Measurements from ENCODE around the gene CLRN2.

CLRN2 gene

GRCh38 chr4:17489721-17490120, 25.2 kb upstream of the CLRN2 start (continued):
- TF ChIP-seq TOX (CRISPR knock-in tag; IDR thresholded peaks at IDR 0.05; ENCODE audit: borderline replicate concordance) (no peak), TCF4 (CRISPR knock-in tag; IDR thresholded peaks at IDR 0.05; ENCODE audit: borderline replicate concordance) (no peak)

GRCh38 chr4:17490575-17491059, 24.3 kb upstream of the CLRN2 start:
- TF ChIP-seq CSDC2 (CRISPR knock-in tag; IDR thresholded peaks at IDR 0.05) (no peak), TOX (CRISPR knock-in tag; IDR thresholded peaks at IDR 0.05; ENCODE audit: borderline replicate concordance) (no peak), PATZ1 (CRISPR knock-in tag; IDR thresholded peaks at IDR 0.05; ENCODE audit: borderline replicate concordance) (0 out of 2 replicates have a peak, but pooled peaks have one; percentile 78), ZNF565 (CRISPR knock-in tag; conservative IDR thresholded peaks at IDR 0.05; ENCODE audit: low read depth) (peak; percentile 80), TCF4 (CRISPR knock-in tag; IDR thresholded peaks at IDR 0.05; ENCODE audit: borderline replicate concordance) (peak; percentile 99), ZFP30 (CRISPR knock-in tag; IDR thresholded peaks at IDR 0.05) (no peak; the same call in 1 of the 2 replicates), CREB5 (CRISPR knock-in tag; IDR thresholded peaks at IDR 0.05; ENCODE audit: low read depth) (peak; percentile 86), PPARA (CRISPR knock-in tag; IDR thresholded peaks at IDR 0.05; ENCODE audit: borderline replicate concordance) (peak; percentile 11; the same call in 1 of the 2 replicates), ZC3H10 (CRISPR knock-in tag; IDR thresholded peaks at IDR 0.05) (no peak), GLIS3 (CRISPR knock-in tag; IDR thresholded peaks at IDR 0.05) (peak; percentile 97), TSHZ2 (CRISPR knock-in tag; IDR thresholded peaks at IDR 0.05) (peak; percentile 88), OSR1 (CRISPR knock-in tag; IDR thresholded peaks at IDR 0.05) (no peak), POU6F1 (CRISPR knock-in tag; IDR thresholded peaks at IDR 0.05; ENCODE audit: borderline replicate concordance, low read depth) (no peak), ZNF8 (CRISPR knock-in tag; IDR thresholded peaks at IDR 0.05) (peak; percentile 74), ISL1 (CRISPR knock-in tag; IDR thresholded peaks at IDR 0.05) (peak; percentile 95), ESRRG (CRISPR knock-in tag; IDR thresholded peaks at IDR 0.05) (peak; percentile 68; the same call in 1 of the 2 replicates), ZNF70 (CRISPR knock-in tag; IDR thresholded peaks at IDR 0.05) (0 out of 2 replicates have a peak, but pooled peaks have one; percentile 32), SNAI2 (CRISPR knock-in tag; IDR thresholded peaks at IDR 0.05) (peak; percentile 99), ZFP3 (CRISPR knock-in tag; IDR thresholded peaks at IDR 0.05) (peak; percentile 82), ARNTL (CRISPR knock-in tag; IDR thresholded peaks at IDR 0.05; ENCODE audit: borderline replicate concordance, low read depth) (no peak), CSRNP3 (CRISPR knock-in tag; IDR thresholded peaks at IDR 0.05) (peak; percentile 94)
- ATAC-seq = peak; percentile 83

- ATAC-seq = peak; percentile 18; the same call in 2 of the 3 replicates
- TF ChIP-seq ARNTL (CRISPR knock-in tag; IDR thresholded peaks at IDR 0.05; ENCODE audit: borderline replicate concordance, low read depth) = no peak
- TF ChIP-seq TSHZ2 (CRISPR knock-in tag; IDR thresholded peaks at IDR 0.05) = no peak
- no peak for TF ChIP-seq PPARA (CRISPR knock-in tag; IDR thresholded peaks at IDR 0.05; ENCODE audit: borderline replicate concordance)
- TF ChIP-seq ESRRG (CRISPR knock-in tag; IDR thresholded peaks at IDR 0.05) = no peak
- no peak for TF ChIP-seq BACH2 (CRISPR knock-in tag; IDR thresholded peaks at IDR 0.05; ENCODE audit: borderline replicate concordance)
- TF ChIP-seq CSDC2 (CRISPR knock-in tag; IDR thresholded peaks at IDR 0.05) = no peak
- no peak for TF ChIP-seq ZC3H10 (CRISPR knock-in tag; IDR thresholded peaks at IDR 0.05)
- no peak for TF ChIP-seq RARB (CRISPR knock-in tag; IDR thresholded peaks at IDR 0.05)
- no peak for TF ChIP-seq SNAI2 (CRISPR knock-in tag; IDR thresholded peaks at IDR 0.05)
- no peak for TF ChIP-seq ISL1 (CRISPR knock-in tag; IDR thresholded peaks at IDR 0.05)
- no peak for TF ChIP-seq ZNF8 (CRISPR knock-in tag; IDR thresholded peaks at IDR 0.05)
Observed at GRCh38 chr4:17491196-17491595, 23.8 kb upstream of the CLRN2 start.
